IPS-11a (cell line): ENCODE results near the gene EEA1.
A peak's percentile ranks its signal among the peaks of the same experiment; 100 is the strongest.

Experiments used
- H3K4me3 ChIP-seq: one replicate; pipeline ENCODE4 v1.5.1; 2013; ENCODE audit warnings: low read depth, low read length, control low read depth

Gene EEA1

GRCh38 chr12:92938638-92939037, 9.5 kb upstream of the EEA1 start:
- H3K4me3 ChIP-seq: no peak overlapping the region

DNA sequence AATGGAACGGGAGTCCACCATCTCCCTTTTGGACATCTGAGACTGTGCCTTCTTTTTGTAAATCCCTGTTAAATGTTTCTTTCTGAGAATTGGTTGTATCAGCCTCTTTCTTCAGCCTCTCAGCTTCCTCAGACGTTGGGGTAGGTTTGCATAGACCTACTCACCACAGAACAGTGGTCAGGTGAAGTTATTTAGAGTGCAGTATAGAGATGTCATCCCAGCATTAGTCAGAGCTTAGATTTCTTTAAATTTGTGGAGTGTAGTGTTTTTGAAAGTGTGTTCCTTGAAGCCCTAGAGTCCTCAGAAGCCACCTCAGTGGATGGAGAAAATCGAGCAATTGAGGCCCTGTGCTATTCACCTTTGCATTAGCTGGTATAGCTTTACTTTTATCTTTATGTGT, 8.9 kb upstream of the EEA1 start:
- H3K4me3 ChIP-seq: no peak overlapping the region

DNA sequence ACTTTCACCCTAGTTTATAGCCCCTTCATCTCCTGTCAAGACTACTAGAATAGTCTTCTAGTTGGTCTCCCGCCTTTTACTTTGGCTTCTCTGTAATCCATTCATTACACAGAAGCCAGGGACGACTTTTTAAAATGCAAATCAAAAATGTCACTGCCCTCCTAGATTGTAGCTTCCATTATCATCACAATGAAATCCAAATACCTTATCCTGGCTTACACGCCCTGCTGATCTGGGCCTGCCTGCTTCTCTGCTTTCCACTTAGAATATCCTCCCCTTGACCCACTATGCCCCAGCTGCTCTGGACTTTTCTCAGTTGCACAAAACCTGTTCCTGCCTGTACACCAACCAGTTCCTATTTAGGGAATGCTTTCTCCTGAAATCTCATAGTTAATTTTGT, 4.5 kb upstream of the EEA1 start:
- H3K4me3 ChIP-seq: no peak overlapping the region

GRCh38 chr12:92930421-92930820, 1.3 kb upstream of the EEA1 start:
- H3K4me3 ChIP-seq: no peak overlapping the region

GRCh38 chr12:92929983-92930382, 888 bp upstream of the EEA1 start:
- peak overlapping the region; percentile 50 for H3K4me3 ChIP-seq

DNA sequence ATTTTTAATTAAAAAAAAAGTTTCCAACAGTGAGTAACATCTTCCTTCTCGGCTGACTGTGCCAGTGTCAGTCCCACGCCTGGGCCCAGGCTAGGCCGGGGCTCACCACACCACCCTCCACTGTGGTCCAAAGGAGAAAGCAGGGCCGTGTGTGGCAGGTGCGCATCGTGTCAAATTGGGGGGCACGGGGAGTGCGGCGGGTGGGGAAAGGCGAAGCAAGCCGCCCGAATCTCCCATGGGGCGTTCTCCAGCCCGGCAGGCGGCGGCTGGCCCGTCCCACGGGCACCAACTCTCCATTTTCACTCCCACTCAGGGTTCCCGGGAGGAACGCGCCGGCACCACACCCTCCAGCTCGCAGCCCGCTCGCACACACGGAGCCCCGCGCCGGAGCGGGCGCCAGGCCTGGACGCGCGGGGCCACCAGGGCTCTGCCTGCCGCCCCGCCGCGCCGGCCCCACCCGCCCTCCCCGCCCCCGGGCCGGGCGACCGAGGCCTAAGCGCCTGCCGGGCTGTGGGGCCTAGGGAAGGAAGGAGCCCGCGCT, 604 bp downstream of the EEA1 start:
- H3K4me3 ChIP-seq: peak overlapping the region; percentile 71

GRCh38 chr12:92927436-92928281, 1.4 kb downstream of the EEA1 start:
- peak overlapping the region; percentile 71 for H3K4me3 ChIP-seq

DNA sequence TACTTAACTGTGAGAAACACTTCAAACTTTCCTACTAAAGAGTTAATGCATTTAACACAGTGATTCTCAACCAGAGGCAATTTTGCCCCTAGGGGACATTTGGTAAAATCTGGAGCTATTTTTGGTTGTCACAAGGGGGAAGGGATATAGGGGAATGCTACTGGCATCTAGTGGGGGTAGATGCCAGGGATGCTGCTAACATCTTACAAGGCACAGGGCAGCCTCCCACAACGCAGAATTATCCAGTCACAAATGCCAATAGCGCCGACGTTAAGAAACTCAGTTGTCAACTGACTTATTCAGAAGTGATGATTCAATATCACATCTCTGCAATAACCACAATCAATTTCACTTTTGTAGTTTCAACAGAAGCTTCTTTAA, 2.0 kb downstream of the EEA1 start:
- no peak overlapping the region for H3K4me3 ChIP-seq

DNA sequence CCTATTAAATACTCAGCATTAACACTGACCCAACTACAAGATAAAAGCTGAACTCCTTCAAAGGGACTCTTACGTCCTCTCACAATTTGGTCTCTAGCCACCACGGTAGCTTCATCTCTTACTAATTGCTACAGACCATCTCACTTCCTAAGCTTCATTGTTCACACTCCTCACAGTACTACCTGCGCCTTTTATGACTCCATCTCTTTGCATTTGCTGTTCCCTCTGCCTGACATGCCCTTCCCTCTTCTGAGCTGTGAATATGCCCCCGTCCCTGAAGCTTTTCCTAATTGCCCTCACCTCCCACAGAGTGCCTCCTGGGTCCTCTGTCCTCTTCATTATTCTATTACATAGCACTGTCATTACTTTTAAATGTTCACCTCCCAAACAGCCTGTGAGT, 2.5 kb downstream of the EEA1 start:
- H3K4me3 ChIP-seq: no peak overlapping the region

GRCh38 chr12:92921877-92922276, 7.2 kb downstream of the EEA1 start:
- H3K4me3 ChIP-seq: no peak overlapping the region

DNA sequence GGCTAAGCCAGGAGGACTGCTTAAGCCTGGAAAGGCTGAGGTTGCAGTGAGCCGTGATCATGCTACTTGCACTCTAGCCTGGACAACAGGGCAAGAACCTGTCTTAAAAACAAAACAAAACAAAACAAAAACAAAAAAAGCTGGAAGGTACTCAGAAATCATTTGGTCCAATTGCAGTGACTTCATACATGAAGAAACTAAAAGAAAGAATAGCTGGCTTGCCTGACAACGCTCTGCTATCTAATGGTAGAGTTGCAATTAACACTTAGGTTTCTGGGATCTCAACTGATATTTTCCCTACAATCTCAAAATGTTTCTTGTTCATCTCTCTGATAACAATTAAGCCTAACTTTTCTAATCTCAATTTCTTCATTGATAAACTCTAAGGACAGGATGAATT, 13.7 kb downstream of the EEA1 start:
- no peak overlapping the region for H3K4me3 ChIP-seq

DNA sequence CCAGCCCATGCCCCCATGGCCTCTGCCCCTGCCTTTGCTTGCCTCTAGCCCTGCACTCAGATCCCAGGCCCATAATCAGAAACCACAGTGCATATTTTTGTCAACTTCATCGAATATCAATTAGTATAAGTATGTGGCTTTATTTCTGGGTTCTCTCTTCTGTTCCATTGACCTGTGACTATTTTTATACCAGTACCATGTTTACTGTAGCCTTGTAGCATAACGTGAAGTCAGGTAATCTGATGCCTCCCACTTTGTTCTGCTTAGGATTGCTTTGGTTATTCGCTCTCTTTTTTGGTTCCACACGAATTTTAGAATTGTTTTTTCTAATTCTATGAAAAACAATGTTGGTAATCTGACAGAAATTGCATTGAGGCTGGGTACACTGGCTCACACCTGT, 14.9 kb downstream of the EEA1 start:
- H3K4me3 ChIP-seq: no peak overlapping the region

DNA sequence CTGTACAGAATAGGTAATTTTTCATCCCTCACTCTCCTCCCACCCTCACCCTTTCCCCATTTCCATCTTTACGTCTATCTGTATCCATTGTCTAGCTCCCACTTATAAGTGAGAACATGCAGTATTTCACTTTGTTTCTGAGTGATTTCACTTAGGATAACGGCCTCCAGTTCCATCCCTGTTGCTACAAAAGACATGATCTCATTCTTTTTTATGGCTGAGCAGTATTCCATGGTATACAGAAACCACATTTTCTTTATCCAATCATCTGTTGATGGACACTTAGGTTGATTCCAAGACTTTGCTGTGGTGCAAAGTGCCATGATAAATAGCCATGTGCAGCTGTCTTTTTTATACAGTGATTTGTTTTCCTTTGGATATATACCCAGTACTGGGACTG, 16.4 kb downstream of the EEA1 start:
- H3K4me3 ChIP-seq: no peak overlapping the region

GRCh38 chr12:92912052-92912451, 17.0 kb downstream of the EEA1 start:
- no peak overlapping the region for H3K4me3 ChIP-seq

DNA sequence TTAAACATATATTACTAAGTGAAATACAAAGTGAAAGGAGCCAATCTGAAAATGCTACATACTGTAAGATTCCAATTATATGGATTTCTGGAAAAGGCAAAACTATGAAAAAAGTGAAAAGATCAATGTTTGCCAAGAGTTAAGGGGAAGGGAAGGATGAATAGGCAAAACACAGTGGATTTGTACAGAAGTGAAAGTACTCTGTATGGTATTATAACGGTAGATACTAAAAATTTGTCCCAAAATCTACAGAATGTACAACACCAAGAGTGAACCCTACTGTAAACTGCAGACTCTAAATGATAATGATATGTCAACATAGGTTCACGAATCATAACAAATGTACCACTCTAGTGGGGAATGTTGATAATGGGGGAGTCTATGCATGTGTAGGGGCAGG, 17.8 kb downstream of the EEA1 start:
- H3K4me3 ChIP-seq: no peak overlapping the region

GRCh38 chr12:92908108-92908507, 21.0 kb downstream of the EEA1 start:
- no peak overlapping the region for H3K4me3 ChIP-seq

DNA sequence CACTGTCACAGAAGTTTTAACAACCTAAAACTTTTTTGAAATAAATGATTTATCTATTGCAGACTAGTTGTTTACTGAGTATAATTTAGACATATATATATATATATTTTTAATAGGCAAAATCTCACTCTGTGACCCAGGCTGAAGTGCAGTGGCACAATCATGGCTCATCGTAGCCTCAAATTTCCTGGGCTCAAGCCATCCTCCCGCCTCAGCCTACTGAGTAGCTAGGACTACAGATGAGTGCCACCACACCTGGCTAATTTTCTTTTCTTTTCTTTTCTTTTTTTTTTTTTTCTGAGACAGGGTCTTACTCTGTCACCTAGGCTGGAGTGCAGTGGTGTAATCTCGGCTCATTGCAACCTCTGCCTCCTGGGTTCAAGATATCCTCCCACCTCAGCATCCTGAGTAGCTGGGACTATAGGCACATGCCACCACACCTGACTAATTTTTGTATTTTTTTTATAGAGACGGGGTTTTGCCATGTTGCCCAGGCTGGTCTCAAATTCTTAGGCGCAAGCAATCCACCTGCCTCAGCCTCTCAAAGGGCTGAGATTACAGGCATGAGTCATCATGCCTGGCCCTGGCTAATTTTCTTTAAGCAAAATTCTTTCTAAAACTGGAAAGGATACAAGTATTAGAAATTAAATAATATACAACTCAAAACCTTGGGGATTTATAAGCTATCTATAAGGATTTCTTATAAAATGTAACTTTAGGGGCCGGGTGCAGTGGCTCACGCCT, 23.1 kb downstream of the EEA1 start:
- no peak overlapping the region for H3K4me3 ChIP-seq

GRCh38 chr12:92905258-92905810, 23.8 kb downstream of the EEA1 start:
- H3K4me3 ChIP-seq: no peak overlapping the region

DNA sequence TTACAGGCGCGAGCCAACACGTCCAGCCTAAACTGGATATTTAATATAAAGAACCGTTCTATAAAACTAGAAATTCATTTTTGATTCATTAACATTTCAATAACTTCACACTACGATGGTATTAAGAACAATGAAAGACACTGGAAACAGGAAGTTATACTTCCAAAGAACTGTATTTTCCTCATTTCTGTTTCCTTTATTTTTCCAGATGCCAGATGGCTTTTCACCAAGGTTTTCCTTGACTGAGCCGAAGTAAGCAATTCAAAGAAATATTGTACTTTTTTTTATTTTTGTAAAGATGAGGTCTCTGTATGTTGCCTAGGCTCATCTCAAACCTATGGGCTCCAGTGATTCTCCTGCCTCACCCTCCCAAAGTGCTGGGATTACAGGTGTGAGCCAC, 28.2 kb downstream of the EEA1 start:
- no peak overlapping the region for H3K4me3 ChIP-seq

DNA sequence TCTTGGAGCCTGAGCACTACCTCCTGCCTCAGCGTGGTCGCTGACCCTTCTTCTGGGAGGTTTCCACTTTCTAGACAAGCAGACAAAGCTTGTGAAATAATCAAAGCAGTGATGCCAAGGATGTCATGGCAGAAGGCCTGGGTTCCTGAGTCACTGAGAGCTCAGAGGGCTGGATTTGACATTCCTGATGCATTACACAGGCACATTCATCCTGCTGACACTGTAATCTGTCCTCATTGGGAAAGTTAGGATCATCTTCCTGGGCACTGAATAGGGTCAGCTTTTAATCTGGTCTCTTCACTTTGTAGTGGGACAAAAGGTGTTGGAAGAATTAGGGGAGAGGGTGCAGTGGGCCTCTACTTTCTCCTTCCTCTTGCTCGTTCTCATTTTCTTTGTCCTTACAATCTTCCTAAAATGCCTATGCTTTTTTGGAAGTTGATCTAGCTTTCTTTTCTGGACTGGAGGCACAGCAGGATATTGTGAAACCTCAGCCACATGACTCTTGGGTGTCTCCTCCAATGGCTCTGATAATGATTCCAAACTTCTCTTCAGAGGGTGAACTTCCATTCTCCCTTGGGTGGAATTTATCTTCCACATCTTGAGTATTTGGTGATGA, 29.6 kb downstream of the EEA1 start:
- no peak overlapping the region for H3K4me3 ChIP-seq

DNA sequence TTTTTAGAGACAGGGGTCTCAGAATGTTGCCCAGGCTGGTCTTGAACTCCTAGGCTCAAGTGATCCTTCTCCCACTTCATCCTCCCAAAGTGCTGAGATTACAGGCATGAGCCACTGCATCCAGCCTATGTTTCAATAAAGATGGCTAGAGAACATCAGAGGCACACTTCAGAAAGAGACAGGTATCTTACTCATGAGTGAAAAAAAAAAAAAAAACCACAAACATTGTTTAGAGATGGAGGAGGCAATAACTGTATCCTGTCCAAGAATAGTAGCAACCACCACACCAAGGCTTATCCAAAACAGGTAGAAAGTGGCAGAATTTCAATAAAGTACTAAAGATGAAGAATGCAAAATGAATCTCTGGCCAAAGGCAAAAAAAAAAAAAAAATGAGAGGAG, 30.3 kb downstream of the EEA1 start:
- H3K4me3 ChIP-seq: no peak overlapping the region
